Neutrophil (primary cell): ENCODE data around the gene SCFD2.

Experiments
- H3K27ac ChIP-seq: fragments of 200-600 bp; sonication (generic); 2 replicates; pipeline ENCODE4 v1.5.1; 2016; ENCODE audit warnings: mild to moderate bottlenecking, moderate library complexity
- H3K27me3 ChIP-seq: fragments of 200-600 bp; sonication (generic); 2 replicates; pipeline ENCODE4 v1.6.0; 2016; ENCODE audit warnings: mild to moderate bottlenecking
- H3K36me3 ChIP-seq: fragments of 200-600 bp; sonication (generic); 2 replicates; pipeline ENCODE4 v1.5.1; 2017
- H3K4me1 ChIP-seq, 2 experiments: fragments of 200-600 bp in 1 of 2; sonication (generic) in 1 of 2; 1 replicate in 1 of 2; 2 replicates in 1 of 2; pipeline versions ENCODE4 v1.5.1 to v1.6.1; 2013 to 2016; ENCODE audit warnings: low read depth in 1 of 2, low read length in 1 of 2, mild to moderate bottlenecking in 1 of 2, moderate library complexity in 1 of 2; ENCODE audit not compliant: control insufficient read depth in 1 of 2, insufficient read depth in 1 of 2
- H3K4me3 ChIP-seq, 2 experiments: fragments of 200-600 bp in 1 of 2; sonication (generic) in 1 of 2; 1 replicate in 1 of 2; 2 replicates in 1 of 2; pipeline ENCODE4 v1.5.1; 2013 to 2016; ENCODE audit warnings: low read depth in 1 of 2, low read length in 1 of 2, mild to moderate bottlenecking in 1 of 2, moderate library complexity in 1 of 2
- H3K9me3 ChIP-seq: fragments of 200-600 bp; sonication (generic); 2 replicates; pipeline ENCODE4 v1.5.1; 2016
- TF ChIP-seq, protein P1 (sequence below): fragments of 200-600 bp; sonication (generic); IDR thresholded peaks from 2 replicates; pipeline ENCODE4 v1.5.1; 2016; ENCODE audit warnings: antibody characterized with exemption

SCFD2 gene

GRCh38 chr4:53130896-53131561 is 234.8 kb downstream of the SCFD2 start:
- Histone ChIP-seq H3K4me3 (no peak overlapping the region), H3K4me1 (no peaks in the 10 kb centered on the region), H3K27ac (no peak overlapping the region), H3K36me3 (no peaks in the 10 kb centered on the region), H3K27me3 (no peaks in the 10 kb centered on the region), H3K9me3 (no peaks in the 10 kb centered on the region)
- TF ChIP-seq, protein P1, sequence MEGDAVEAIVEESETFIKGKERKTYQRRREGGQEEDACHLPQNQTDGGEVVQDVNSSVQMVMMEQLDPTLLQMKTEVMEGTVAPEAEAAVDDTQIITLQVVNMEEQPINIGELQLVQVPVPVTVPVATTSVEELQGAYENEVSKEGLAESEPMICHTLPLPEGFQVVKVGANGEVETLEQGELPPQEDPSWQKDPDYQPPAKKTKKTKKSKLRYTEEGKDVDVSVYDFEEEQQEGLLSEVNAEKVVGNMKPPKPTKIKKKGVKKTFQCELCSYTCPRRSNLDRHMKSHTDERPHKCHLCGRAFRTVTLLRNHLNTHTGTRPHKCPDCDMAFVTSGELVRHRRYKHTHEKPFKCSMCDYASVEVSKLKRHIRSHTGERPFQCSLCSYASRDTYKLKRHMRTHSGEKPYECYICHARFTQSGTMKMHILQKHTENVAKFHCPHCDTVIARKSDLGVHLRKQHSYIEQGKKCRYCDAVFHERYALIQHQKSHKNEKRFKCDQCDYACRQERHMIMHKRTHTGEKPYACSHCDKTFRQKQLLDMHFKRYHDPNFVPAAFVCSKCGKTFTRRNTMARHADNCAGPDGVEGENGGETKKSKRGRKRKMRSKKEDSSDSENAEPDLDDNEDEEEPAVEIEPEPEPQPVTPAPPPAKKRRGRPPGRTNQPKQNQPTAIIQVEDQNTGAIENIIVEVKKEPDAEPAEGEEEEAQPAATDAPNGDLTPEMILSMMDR: no peak

GRCh38 chr4:53128706-53129357 is 237.0 kb downstream of the SCFD2 start:
- Histone ChIP-seq H3K4me3 (no peak overlapping the region), H3K9me3 (no peaks in the 10 kb centered on the region), H3K36me3 (no peaks in the 10 kb centered on the region), H3K27me3 (no peaks in the 10 kb centered on the region), H3K4me1 (no peaks in the 10 kb centered on the region), H3K27ac (no peak overlapping the region)
- TF ChIP-seq, protein P1: no peak

DNA sequence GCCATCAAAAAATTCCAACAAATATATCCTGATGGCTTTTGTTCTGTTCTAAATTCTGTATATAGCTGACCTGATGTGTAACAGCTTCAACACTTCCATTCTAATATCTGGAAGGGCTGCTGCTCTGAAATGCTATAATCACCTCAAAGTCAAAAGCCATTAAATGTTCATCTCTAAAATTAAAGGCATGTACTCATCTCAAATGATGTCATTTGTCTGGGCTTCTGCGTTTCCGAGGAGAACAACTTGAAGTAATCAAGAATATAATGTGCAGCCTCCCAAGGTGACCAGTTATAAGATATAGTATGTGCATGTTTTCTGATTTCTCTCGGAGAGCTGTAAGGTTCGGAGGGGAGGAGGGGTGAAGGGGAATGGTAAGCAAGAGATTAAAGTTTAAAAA is 237.6 kb downstream of the SCFD2 start:
- no peak overlapping the region for H3K4me3 ChIP-seq
- no peaks in the 10 kb centered on the region for H3K9me3 ChIP-seq
- no peaks in the 10 kb centered on the region for H3K27me3 ChIP-seq
- H3K4me1 ChIP-seq: no peaks in the 10 kb centered on the region
- no peak overlapping the region for H3K27ac ChIP-seq
- TF ChIP-seq, protein P1: no peak
- H3K36me3 ChIP-seq: no peaks in the 10 kb centered on the region

GRCh38 chr4:53127365-53127764 is 238.5 kb downstream of the SCFD2 start:
- TF ChIP-seq, protein P1: no peak

GRCh38 chr4:53126099-53126498 is 239.8 kb downstream of the SCFD2 start:
- H3K4me3 ChIP-seq: no peak overlapping the region
- no peaks in the 10 kb centered on the region for H3K9me3 ChIP-seq
- H3K27ac ChIP-seq: no peak overlapping the region
- TF ChIP-seq, protein P1: no peak
- H3K27me3 ChIP-seq: no peaks in the 10 kb centered on the region
- no peaks in the 10 kb centered on the region for H3K4me1 ChIP-seq
- H3K36me3 ChIP-seq: no peaks in the 10 kb centered on the region

More at GRCh38 chr4:53127365-53127764, 238.5 kb downstream of the SCFD2 start:
- Histone ChIP-seq H3K36me3 (no peaks in the 10 kb centered on the region), H3K4me1 (no peaks in the 10 kb centered on the region), H3K27ac (no peak overlapping the region), H3K9me3 (no peaks in the 10 kb centered on the region), H3K4me3 (no peak overlapping the region), H3K27me3 (no peaks in the 10 kb centered on the region)
